ENCODE data around the gene EFCAB8. TPM values are rescaled to one million over a fixed set of nuclear protein-coding genes. Genes with fewer than 3 reads are reported as not detected.

EFCAB8 gene
- total RNA-seq, 2 donors from 2014 or later, result not detected

GRCh38 chr20:32887492-32887891 is 28.8 kb downstream of the EFCAB8 start:
- Histone ChIP-seq H3K36me3 (no peaks in the 10 kb centered on the region), H3K9me3 (no peaks in the 10 kb centered on the region), H3K4me3 (no peak overlapping the region), H3K27me3 (no peaks in the 10 kb centered on the region), H3K27ac (no peak overlapping the region), H3K4me1 (no peaks in the 10 kb centered on the region)
- DNase-seq (ENCODE audit: low spot score), result no peak
- TF ChIP-seq CTCF (IDR thresholded peaks at IDR 0.05), result no peak

GRCh38 chr20:32888636-32889035 is 29.9 kb downstream of the EFCAB8 start:
- Histone ChIP-seq H3K9me3 (no peaks in the 10 kb centered on the region), H3K27me3 (no peaks in the 10 kb centered on the region), H3K4me3 (no peak overlapping the region), H3K4me1 (no peaks in the 10 kb centered on the region), H3K27ac (no peak overlapping the region), H3K36me3 (no peaks in the 10 kb centered on the region)
- DNase-seq (ENCODE audit: low spot score), result no peak
- no peak for TF ChIP-seq CTCF (IDR thresholded peaks at IDR 0.05)

- Histone ChIP-seq H3K4me3 (no peak overlapping the region), H3K27me3 (no peaks in the 10 kb centered on the region), H3K4me1 (no peaks in the 10 kb centered on the region), H3K9me3 (no peaks in the 10 kb centered on the region), H3K27ac (no peak overlapping the region), H3K36me3 (no peaks in the 10 kb centered on the region)
- TF ChIP-seq CTCF (IDR thresholded peaks at IDR 0.05), result no peak
- no peak for DNase-seq (ENCODE audit: low spot score)
Measured at GRCh38 chr20:32889281-32889680, 30.6 kb downstream of the EFCAB8 start.

- DNase-seq (ENCODE audit: low spot score), result no peak
Measured at GRCh38 chr20:32891491-32891890, 32.8 kb downstream of the EFCAB8 start.

GRCh38 chr20:32891926-32892660 is 33.4 kb downstream of the EFCAB8 start:
- Histone ChIP-seq H3K36me3 (no peaks in the 10 kb centered on the region), H3K27me3 (no peaks in the 10 kb centered on the region), H3K9me3 (no peaks in the 10 kb centered on the region), H3K4me3 (no peak overlapping the region), H3K4me1 (no peaks in the 10 kb centered on the region), H3K27ac (no peak overlapping the region)
- DNase-seq (ENCODE audit: low spot score), result no peak
- TF ChIP-seq CTCF (IDR thresholded peaks at IDR 0.05), result no peak

More at GRCh38 chr20:32891491-32891890, 32.8 kb downstream of the EFCAB8 start:
- Histone ChIP-seq H3K9me3 (no peaks in the 10 kb centered on the region), H3K36me3 (no peaks in the 10 kb centered on the region), H3K4me3 (no peak overlapping the region), H3K27ac (no peak overlapping the region), H3K27me3 (no peaks in the 10 kb centered on the region), H3K4me1 (no peaks in the 10 kb centered on the region)
- TF ChIP-seq CTCF (IDR thresholded peaks at IDR 0.05), result no peak

All from right atrium auricular region (tissue), 2 donors.